ENCODE measurements around the gene PLXNA2. TPM values are rescaled to one million over a fixed set of nuclear protein-coding genes. Genes with fewer than 3 reads are reported as not detected.

PLXNA2 gene
- total RNA-seq, 4 donors from 2014 or later, result 12.2 to 45.7 (median 21.8) TPM

- TF ChIP-seq POLR2A (IDR thresholded peaks at IDR 0.05), result no peak
- no peak for TF ChIP-seq CTCF (IDR thresholded peaks at IDR 0.05)
- H3K27me3 ChIP-seq, result no peaks in the 10 kb centered on the region
- H3K27ac ChIP-seq, result peak overlapping the region in 1 of 3 donors; percentile 82
- WGBS, 2 donors, result 92% methylated on average over 26 to 27 of the region's 27 CpGs
- H3K4me3 ChIP-seq (replicated peaks in 1 of 3), result no peak overlapping the region
- H3K4me1 ChIP-seq, result peaks cover 32 to 49% of the 10 kb centered on the region in 2 donors
- no peak for DNase-seq
- H3K9me3 ChIP-seq, result no peaks in the 10 kb centered on the region
- intact Hi-C loops (cut with DNase I), result no loop called here
- peaks cover 3 to 8% of the 10 kb centered on the region in 2 donors for H3K36me3 ChIP-seq
Observed at GRCh38 chr1:208044589-208045462, 199.4 kb downstream of the PLXNA2 start.

DNA sequence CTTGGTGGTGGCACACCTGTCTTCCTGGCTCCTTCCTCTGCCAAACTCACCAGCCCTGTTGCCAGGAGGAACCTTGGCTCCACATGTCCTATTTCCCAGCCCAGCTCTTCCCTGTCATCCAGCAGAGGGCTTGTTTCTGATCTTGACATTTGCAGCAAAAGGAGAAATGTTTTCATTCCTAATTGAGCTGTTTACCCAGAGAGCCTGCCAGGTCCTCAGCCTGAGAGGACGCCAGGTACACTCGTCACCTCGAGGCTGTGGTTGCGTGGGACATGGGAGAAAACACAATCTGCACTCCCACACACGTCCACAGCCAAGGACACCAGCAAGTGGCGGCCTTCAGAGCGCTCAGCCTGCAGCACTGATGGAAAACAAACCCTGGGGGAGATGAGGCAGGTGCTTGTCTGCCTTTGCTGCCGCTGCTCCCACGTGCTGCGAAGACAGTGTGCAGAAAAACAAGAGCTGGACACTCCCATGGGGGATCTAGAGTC lies 200.4 kb downstream of the PLXNA2 start:
- Histone ChIP-seq H3K9me3 (no peaks in the 10 kb centered on the region), H3K4me3 (replicated peaks in 1 of 3) (no peak overlapping the region), H3K4me1 (peaks cover 32 to 49% of the 10 kb centered on the region in 2 donors), H3K36me3 (peaks cover 3 to 9% of the 10 kb centered on the region in 2 donors), H3K27ac (peak overlapping the region; percentile 24 to 82 (median 60)), H3K27me3 (no peaks in the 10 kb centered on the region)
- peak; percentile 84 to 87 for DNase-seq
- intact Hi-C loops (cut with DNase I), result no loop called here
- WGBS, 2 donors, result 59 to 89% methylated on average over 5 to 10 of the region's 10 CpGs
- peak in 4 of 6 experiments; percentile 29 to 58 (median 38) for TF ChIP-seq CTCF (IDR thresholded peaks at IDR 0.05)
- peak in 1 of 2 donors; percentile 36 for TF ChIP-seq POLR2A (IDR thresholded peaks at IDR 0.05)

GRCh38 chr1:208042868-208043267 lies 201.3 kb downstream of the PLXNA2 start:
- DNase-seq, result no peak
- Histone ChIP-seq H3K4me3 (replicated peaks in 1 of 3) (no peak overlapping the region), H3K4me1 (peaks cover 32 to 41% of the 10 kb centered on the region in 2 donors), H3K9me3 (no peaks in the 10 kb centered on the region), H3K27me3 (no peaks in the 10 kb centered on the region), H3K27ac (peak overlapping the region in 1 of 3 donors; percentile 82), H3K36me3 (peaks cover 10 to 16% of the 10 kb centered on the region in 2 donors)
- 95 to 96% methylated on average over 13 of the region's 13 CpGs for WGBS, 2 donors
- TF ChIP-seq CTCF (IDR thresholded peaks at IDR 0.05), result no peak
- no peak for TF ChIP-seq POLR2A (IDR thresholded peaks at IDR 0.05)
- intact Hi-C loops (cut with DNase I), result no loop called here

GRCh38 chr1:208042041-208042615 lies 202.1 kb downstream of the PLXNA2 start:
- H3K27ac ChIP-seq, result no peak overlapping the region
- H3K36me3 ChIP-seq, result peaks cover 10 to 16% of the 10 kb centered on the region in 2 donors
- no peak overlapping the region for H3K4me3 ChIP-seq (replicated peaks in 1 of 3)
- no peak for TF ChIP-seq POLR2A (IDR thresholded peaks at IDR 0.05)
- no peak for TF ChIP-seq CTCF (IDR thresholded peaks at IDR 0.05)
- intact Hi-C loops (cut with DNase I), result no loop called here
- DNase-seq, result no peak
- H3K9me3 ChIP-seq, result no peaks in the 10 kb centered on the region
- no peaks in the 10 kb centered on the region for H3K27me3 ChIP-seq
- 94% methylated on average over 22 of the region's 22 CpGs for WGBS, 2 donors
- peaks cover 24 to 34% of the 10 kb centered on the region in 2 donors for H3K4me1 ChIP-seq
